H9 (cell line): Measurements from ENCODE around the gene CELF5. TPM values are rescaled to one million over a fixed set of nuclear protein-coding genes. Genes with fewer than 3 reads are reported as not detected.

Experiments used
- DNase-seq: peaks from one replicate; pipeline ENCODE4 v3.0.0-alpha.2; 2017
- H2AFZ ChIP-seq: one replicate; pipeline ENCODE4 v1.6.1; 2013; ENCODE audit warnings: mild to moderate bottlenecking, low read length, control low read depth, moderate library complexity
- H2AK5ac ChIP-seq: 2 replicates; pipeline ENCODE4 v1.6.1; 2013; ENCODE audit warnings: low read length, control low read depth, mixed read lengths; ENCODE audit not compliant: insufficient read length
- H2BK120ac ChIP-seq: one replicate; pipeline ENCODE4 v1.6.1; 2013; ENCODE audit warnings: low read depth, mild to moderate bottlenecking, low read length, control low read depth, inconsistent platforms; ENCODE audit not compliant: poor library complexity, severe bottlenecking
- H2BK12ac ChIP-seq: 2 replicates; pipeline ENCODE4 v1.6.1; 2013; ENCODE audit warnings: low read length, control low read depth, mixed read lengths, low read depth; ENCODE audit not compliant: insufficient read length
- H2BK15ac ChIP-seq: 2 replicates; pipeline ENCODE4 v1.6.1; 2013; ENCODE audit warnings: low read depth, low read length, control low read depth
- H2BK20ac ChIP-seq: one replicate; pipeline ENCODE4 v1.6.1; 2013; ENCODE audit warnings: low read depth, mild to moderate bottlenecking, low read length, control low read depth, inconsistent platforms; ENCODE audit not compliant: poor library complexity, severe bottlenecking
- H2BK5ac ChIP-seq: 2 replicates; pipeline ENCODE4 v1.6.1; 2013; ENCODE audit warnings: low read length, control low read depth, mixed read lengths; ENCODE audit not compliant: insufficient read length
- H3K14ac ChIP-seq: 2 replicates; pipeline ENCODE4 v1.6.1; 2013; ENCODE audit warnings: low read length, control low read depth; ENCODE audit not compliant: insufficient read depth
- H3K18ac ChIP-seq: 2 replicates; pipeline ENCODE4 v1.6.1; 2013; ENCODE audit warnings: low read depth, mild to moderate bottlenecking, mixed read lengths, low read length, control low read depth; ENCODE audit not compliant: insufficient read length
- H3K23ac ChIP-seq: 2 replicates; pipeline ENCODE4 v1.6.1; 2013; ENCODE audit warnings: low read length, control low read depth, mixed read lengths, low read depth; ENCODE audit not compliant: insufficient read length
- H3K23me2 ChIP-seq: 2 replicates; pipeline ENCODE4 v1.6.1; 2013; ENCODE audit warnings: low read depth, mild to moderate bottlenecking, mixed read lengths, low read length, control low read depth; ENCODE audit not compliant: insufficient read length, poor library complexity, severe bottlenecking
- H3K27ac ChIP-seq: 2 replicates; pipeline ENCODE4 v1.5.1; 2013; ENCODE audit warnings: low read length, control low read depth, mixed read lengths, low read depth; ENCODE audit not compliant: insufficient read length
- H3K27me3 ChIP-seq: 2 replicates; pipeline ENCODE4 v1.6.1; 2013; ENCODE audit warnings: low read length, control low read depth, inconsistent platforms; ENCODE audit not compliant: insufficient read depth
- H3K4ac ChIP-seq: 2 replicates; pipeline ENCODE4 v1.6.1; 2013; ENCODE audit warnings: low read depth, mild to moderate bottlenecking, control low read depth, inconsistent platforms, low read length, moderate library complexity
- H3K4me1 ChIP-seq: 2 replicates; pipeline ENCODE4 v1.6.1; 2013; ENCODE audit warnings: low read length, control low read depth, inconsistent platforms; ENCODE audit not compliant: insufficient read depth
- H3K4me2 ChIP-seq: 2 replicates; pipeline ENCODE4 v1.6.1; 2013; ENCODE audit warnings: low read length, control low read depth, mixed read lengths; ENCODE audit not compliant: insufficient read length, insufficient read depth
- H3K56ac ChIP-seq: 2 replicates; pipeline ENCODE4 v1.6.1; 2013; ENCODE audit warnings: low read depth, mild to moderate bottlenecking, mixed read lengths, low read length, control low read depth; ENCODE audit not compliant: insufficient read length
- H3K79me1 ChIP-seq: 2 replicates; pipeline ENCODE4 v1.6.1; 2013; ENCODE audit warnings: low read depth, mild to moderate bottlenecking, moderate library complexity, low read length, control low read depth, inconsistent platforms; ENCODE audit not compliant: insufficient read depth, poor library complexity, severe bottlenecking
- H3K79me2 ChIP-seq: 2 replicates; pipeline ENCODE4 v1.6.1; 2013; ENCODE audit warnings: low read length, control low read depth, inconsistent platforms; ENCODE audit not compliant: insufficient read depth
- H3K9ac ChIP-seq: 2 replicates; pipeline ENCODE4 v1.6.1; 2013; ENCODE audit warnings: low read length, control low read depth, mixed read lengths; ENCODE audit not compliant: insufficient read length; ENCODE audit errors: extremely low read depth
- H3K9me3 ChIP-seq: one replicate; pipeline ENCODE4 v1.6.1; 2013; ENCODE audit warnings: low read depth, low read length, inconsistent platforms; ENCODE audit not compliant: control insufficient read depth
- H3T11ph ChIP-seq: one replicate; pipeline ENCODE4 v1.6.1; 2013; ENCODE audit warnings: mild to moderate bottlenecking, low read length, control low read depth, inconsistent platforms
- H4K20me1 ChIP-seq: one replicate; pipeline ENCODE4 v1.6.1; 2013; ENCODE audit not compliant: control insufficient read depth, insufficient read length, insufficient read depth
- H4K5ac ChIP-seq: 2 replicates; pipeline ENCODE4 v1.6.1; 2013; ENCODE audit warnings: low read depth, mild to moderate bottlenecking, mixed read lengths, low read length, control low read depth; ENCODE audit not compliant: insufficient read length
- H4K8ac ChIP-seq: replicated peaks from 2 replicates; pipeline ENCODE4 v1.6.1; 2013; ENCODE audit warnings: low read length, control low read depth, mixed read lengths, low read depth; ENCODE audit not compliant: insufficient read length
- H4K91ac ChIP-seq: 2 replicates; pipeline ENCODE4 v1.6.1; 2013; ENCODE audit warnings: low read depth, mild to moderate bottlenecking, moderate library complexity, mixed read lengths, low read length, control low read depth; ENCODE audit not compliant: insufficient read length
- H3K27ac Mint-ChIP-seq, 3 experiments: 2 replicates in 2 of 3; 3 replicates in 1 of 3; pipeline ENCODE4 v1.8.0; 2020 to 2021; ENCODE audit warnings: mixed read lengths in 3 of 3, mild to moderate bottlenecking in 1 of 3, moderate library complexity in 1 of 3
- H3K27me3 Mint-ChIP-seq: 2 replicates; pipeline ENCODE4 v1.8.0; 2021; ENCODE audit warnings: low read depth, mild to moderate bottlenecking, moderate library complexity, mixed read lengths
- H3K36me3 Mint-ChIP-seq, 3 experiments: 2 replicates in 2 of 3; 3 replicates in 1 of 3; pipeline ENCODE4 v1.8.0; 2020 to 2021; ENCODE audit warnings: low read depth in 3 of 3, mixed read lengths in 3 of 3; ENCODE audit not compliant: insufficient read depth in 1 of 3
- H3K4me1 Mint-ChIP-seq, 2 experiments: 2 replicates each; pipeline ENCODE4 v1.8.0; 2020; ENCODE audit warnings: mixed read lengths in 2 of 2
- H3K4me3 Mint-ChIP-seq, 2 experiments: 2 replicates in 1 of 2; 3 replicates in 1 of 2; pipeline ENCODE4 v1.8.0; 2020 to 2021; ENCODE audit warnings: mild to moderate bottlenecking in 2 of 2, mixed read lengths in 2 of 2, moderate library complexity in 1 of 2
- H3K9me3 Mint-ChIP-seq, 2 experiments: 2 replicates in 1 of 2; 3 replicates in 1 of 2; pipeline ENCODE4 v1.8.0; 2020; ENCODE audit warnings: mild to moderate bottlenecking in 2 of 2, mixed read lengths in 2 of 2, moderate library complexity in 1 of 2
- CTCF ChIP-seq: fragments of 200-600 bp; sonication (generic); conservative IDR thresholded peaks from 3 replicates; pipeline ENCODE4 v1.8.0; 2021; ENCODE audit warnings: antibody characterized with exemption, mild to moderate bottlenecking
- WGBS: extraction: QIAGEN DNeasy Blood & Tissue Kit; methylation state at CpG from one replicate; pipeline ENCODE4 v1.1.7; 2013; ENCODE audit warnings: missing lambda C conversion rate, low lambda C conversion rate, mixed read lengths; ENCODE audit not compliant: insufficient read length; ENCODE audit errors: extremely low coverage; 5-methylcytosine and 5-hydroxymethylcytosine counted together
- total RNA-seq: library from RNA; stranded (reverse); gene quantifications from 2 replicates; pipeline ENCODE4 v1.2.1, GENCODE V29; 2021

Gene CELF5
- total RNA-seq, 1 experiment from 2014 or later, result 4.8 TPM

- Histone ChIP-seq H4K91ac (no peak overlapping the region), H3K4me2 (no peak overlapping the region), H2AK5ac (no peak overlapping the region), H3K27me3 (no peaks in the 10 kb centered on the region), H4K5ac (no peak overlapping the region), H2BK12ac (no peak overlapping the region), H2BK5ac (no peak overlapping the region), H3K23ac (no peak overlapping the region), H4K8ac (no peak overlapping the region), H4K20me1 (no peaks in the 10 kb centered on the region), H2BK120ac (no peak overlapping the region), H2BK20ac (no peak overlapping the region), H3K4me1 (no peaks in the 10 kb centered on the region), H3K9me3 (no peaks in the 10 kb centered on the region), H3K56ac (no peak overlapping the region), H3K23me2 (no peaks in the 10 kb centered on the region), H2AFZ (no peak overlapping the region), H3K14ac (no peak overlapping the region; the same call in 1 of the 2 replicates), H3K79me1 (no peaks in the 10 kb centered on the region), H3K27ac (no peak overlapping the region), H2BK15ac (no peak overlapping the region), H3K18ac (no peak overlapping the region), H3K9ac (no peak overlapping the region), H3K79me2 (no peaks in the 10 kb centered on the region), H3K4ac (no peak overlapping the region), H3T11ph (no peak overlapping the region)
- DNase-seq, result no peak
- H3K4me1 Mint-ChIP-seq, result peaks cover 8 to 21% of the 10 kb centered on the region in 2 experiments
- no peaks in the 10 kb centered on the region; a peak in 1 of 5 replicates for H3K9me3 Mint-ChIP-seq
- H3K4me3 Mint-ChIP-seq, result no peak overlapping the region
- peaks cover 18% of the 10 kb centered on the region for H3K27me3 Mint-ChIP-seq
- no CpG with 5 or more reads among the region's 4 CpGs for WGBS
- peaks cover 0 to 3% (median 0%) of the 10 kb centered on the region in 3 experiments; a peak in 4 of 7 replicates for H3K36me3 Mint-ChIP-seq
- H3K27ac Mint-ChIP-seq, result no peak overlapping the region; a peak in 2 of 7 replicates
- TF ChIP-seq CTCF, result no peak
These were observed 8.7 kb downstream of the CELF5 start for GRCh38 chr19:3233116-3233515.
